PFSK-1 (cell line): ENCODE results near the gene CRIP1.

Source experiments
- FOXP2 ChIP-seq: optimal IDR thresholded peaks from 2 replicates; pipeline ENCODE3; 2011; ENCODE audit warnings: borderline replicate concordance, control low read depth, inconsistent platforms; ENCODE audit not compliant: insufficient read depth; ENCODE audit errors: extremely low read length, extremely low read depth
- POLR2AphosphoS5 ChIP-seq: IDR thresholded peaks from 2 replicates; pipeline ENCODE4 v1.6.1; 2012; ENCODE audit warnings: low read depth, mild to moderate bottlenecking, control low read depth, low read length, moderate library complexity
- SIN3A ChIP-seq: IDR thresholded peaks from 2 replicates; pipeline ENCODE4 v1.6.1; 2012; ENCODE audit warnings: mild to moderate bottlenecking, low read length, moderate library complexity, borderline replicate concordance; ENCODE audit not compliant: insufficient read depth
- TAF1 ChIP-seq: IDR thresholded peaks from 2 replicates; pipeline ENCODE4 v1.6.1; 2012; ENCODE audit warnings: low read length, control low read depth, borderline replicate concordance; ENCODE audit not compliant: insufficient read depth
- TF ChIP-seq, protein P1 (sequence below), 2 experiments: IDR thresholded peaks; 2 replicates each; pipeline versions ENCODE4 v1.6.1 to v1.8.0; 2011 to 2012; ENCODE audit warnings: low read depth in 2 of 2, low read length in 2 of 2, control low read depth in 1 of 2, inconsistent platforms in 1 of 2, mild to moderate bottlenecking in 1 of 2, moderate library complexity in 1 of 2; ENCODE audit not compliant: insufficient read depth in 1 of 2

Gene CRIP1

DNA sequence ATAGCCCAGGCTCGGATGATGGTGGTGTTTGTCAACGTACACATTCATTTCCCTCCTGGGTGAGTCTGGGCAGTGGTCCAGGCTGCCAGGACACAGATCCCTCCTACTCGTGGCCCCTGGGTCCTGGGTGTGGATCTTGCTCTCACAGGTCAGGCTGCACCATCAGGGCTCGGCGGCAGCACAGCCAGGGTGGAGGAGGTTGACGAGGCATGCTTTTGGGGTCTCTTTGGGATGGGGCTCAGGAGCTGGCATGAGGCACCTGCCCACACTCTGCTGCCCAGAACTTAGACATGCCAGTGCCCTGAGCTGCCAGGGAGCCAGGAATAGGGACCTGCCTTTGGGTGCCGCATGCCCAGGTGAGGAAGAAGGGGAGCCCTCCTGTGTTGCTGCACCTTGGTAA lies 49.4 kb downstream of the CRIP1 start:
- TF ChIP-seq TAF1: no peak
- no peak for TF ChIP-seq POLR2AphosphoS5
- TF ChIP-seq, protein P1, sequence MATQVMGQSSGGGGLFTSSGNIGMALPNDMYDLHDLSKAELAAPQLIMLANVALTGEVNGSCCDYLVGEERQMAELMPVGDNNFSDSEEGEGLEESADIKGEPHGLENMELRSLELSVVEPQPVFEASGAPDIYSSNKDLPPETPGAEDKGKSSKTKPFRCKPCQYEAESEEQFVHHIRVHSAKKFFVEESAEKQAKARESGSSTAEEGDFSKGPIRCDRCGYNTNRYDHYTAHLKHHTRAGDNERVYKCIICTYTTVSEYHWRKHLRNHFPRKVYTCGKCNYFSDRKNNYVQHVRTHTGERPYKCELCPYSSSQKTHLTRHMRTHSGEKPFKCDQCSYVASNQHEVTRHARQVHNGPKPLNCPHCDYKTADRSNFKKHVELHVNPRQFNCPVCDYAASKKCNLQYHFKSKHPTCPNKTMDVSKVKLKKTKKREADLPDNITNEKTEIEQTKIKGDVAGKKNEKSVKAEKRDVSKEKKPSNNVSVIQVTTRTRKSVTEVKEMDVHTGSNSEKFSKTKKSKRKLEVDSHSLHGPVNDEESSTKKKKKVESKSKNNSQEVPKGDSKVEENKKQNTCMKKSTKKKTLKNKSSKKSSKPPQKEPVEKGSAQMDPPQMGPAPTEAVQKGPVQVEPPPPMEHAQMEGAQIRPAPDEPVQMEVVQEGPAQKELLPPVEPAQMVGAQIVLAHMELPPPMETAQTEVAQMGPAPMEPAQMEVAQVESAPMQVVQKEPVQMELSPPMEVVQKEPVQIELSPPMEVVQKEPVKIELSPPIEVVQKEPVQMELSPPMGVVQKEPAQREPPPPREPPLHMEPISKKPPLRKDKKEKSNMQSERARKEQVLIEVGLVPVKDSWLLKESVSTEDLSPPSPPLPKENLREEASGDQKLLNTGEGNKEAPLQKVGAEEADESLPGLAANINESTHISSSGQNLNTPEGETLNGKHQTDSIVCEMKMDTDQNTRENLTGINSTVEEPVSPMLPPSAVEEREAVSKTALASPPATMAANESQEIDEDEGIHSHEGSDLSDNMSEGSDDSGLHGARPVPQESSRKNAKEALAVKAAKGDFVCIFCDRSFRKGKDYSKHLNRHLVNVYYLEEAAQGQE (IDR thresholded peaks at IDR 0.05; ENCODE audit: insufficient read depth in 1 of 2, low read depth in 2 of 2, low read length in 2 of 2): no peak

DNA sequence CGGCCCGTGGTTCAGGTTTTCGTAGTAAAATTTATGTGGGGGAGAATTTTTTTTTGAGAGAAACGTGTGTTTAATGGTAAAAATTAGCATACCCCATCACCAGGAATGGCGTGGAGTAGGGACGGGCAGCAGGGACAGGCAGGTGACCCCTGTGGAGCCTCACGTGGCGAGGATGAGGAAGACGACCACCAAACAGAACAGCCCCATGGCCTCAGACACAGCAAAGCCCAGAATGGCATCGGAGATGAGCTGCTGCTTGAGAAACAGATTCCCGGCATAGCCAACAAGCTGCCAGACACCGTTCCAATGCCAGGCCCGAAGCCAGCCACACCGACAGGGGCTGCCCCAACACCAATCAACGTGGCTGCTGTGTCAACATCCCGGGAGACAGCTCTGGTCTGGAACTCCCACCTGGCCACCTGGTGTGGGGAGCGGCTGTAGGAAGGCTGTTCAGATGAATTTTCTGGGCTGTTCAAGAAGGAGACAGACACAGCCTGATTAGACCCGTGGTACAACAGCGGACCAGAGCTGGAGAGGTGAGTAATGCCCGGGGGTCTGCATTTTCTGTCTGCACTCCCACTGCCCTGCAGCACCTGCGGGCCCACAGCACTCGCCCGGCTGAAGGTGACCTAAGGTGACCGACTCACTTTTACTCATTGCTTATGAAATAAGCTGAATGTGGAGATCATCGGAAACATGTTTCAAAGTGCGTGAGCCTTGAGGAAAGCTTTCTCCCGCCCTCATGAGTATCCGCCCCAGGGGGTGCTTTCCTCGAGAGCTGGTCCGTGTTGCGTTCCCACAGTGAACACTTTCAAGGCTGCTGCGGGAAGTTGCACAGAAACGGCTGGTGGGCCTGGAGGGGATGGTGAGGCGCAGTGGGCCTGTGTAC lies 50.2 kb downstream of the CRIP1 start:
- TF ChIP-seq TAF1 (no peak), POLR2AphosphoS5 (no peak), SIN3A (no peak), FOXP2 (no peak)
- TF ChIP-seq, protein P1 (IDR thresholded peaks at IDR 0.05; ENCODE audit: insufficient read depth in 1 of 2, low read depth in 2 of 2, low read length in 2 of 2): no peak

DNA sequence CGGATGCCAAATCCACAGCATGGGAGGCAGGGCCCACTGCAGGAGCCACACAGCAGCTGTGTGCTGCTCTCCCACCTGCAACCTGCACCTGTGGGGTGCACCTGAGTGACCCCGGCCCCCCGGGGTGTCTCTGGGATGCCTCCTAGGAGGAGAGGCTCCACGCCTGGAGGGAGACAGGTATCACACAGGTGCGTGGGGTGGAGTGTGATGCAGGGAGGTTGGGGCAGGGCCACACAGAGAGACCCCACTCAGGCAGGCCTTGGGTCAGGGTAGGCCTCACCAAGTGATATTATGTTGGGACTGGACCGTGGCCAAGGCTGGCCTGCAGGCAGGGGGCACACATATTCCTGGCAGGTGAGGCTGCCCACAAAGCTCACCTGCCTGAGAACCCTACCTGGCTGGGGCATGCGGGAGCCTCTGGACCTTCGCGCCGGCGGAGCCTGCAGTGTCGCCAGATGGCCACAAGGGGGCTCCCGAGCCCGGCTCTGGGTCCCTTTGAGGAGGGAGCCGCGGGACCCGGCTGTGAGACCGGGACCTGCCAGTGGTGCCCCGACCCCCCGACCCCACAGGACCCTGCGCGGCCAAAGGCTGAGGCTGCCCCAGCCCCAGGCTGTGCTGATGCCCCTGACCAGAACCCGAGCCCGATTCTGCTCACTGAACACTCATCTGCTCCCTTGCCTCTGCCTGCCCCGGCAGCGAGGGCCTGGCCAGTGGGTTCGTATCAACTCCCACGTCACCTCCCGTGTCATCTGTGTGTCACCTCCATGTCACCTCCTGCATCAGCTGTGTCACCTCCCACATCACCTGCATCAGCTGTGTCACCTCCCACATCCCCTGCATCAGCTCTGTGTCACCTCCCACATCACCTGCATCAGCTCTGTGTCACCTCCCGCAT lies 51.1 kb downstream of the CRIP1 start:
- TF ChIP-seq SIN3A: no peak
- TF ChIP-seq, protein P1 (IDR thresholded peaks at IDR 0.05; ENCODE audit: insufficient read depth in 1 of 2, low read depth in 2 of 2, low read length in 2 of 2): no peak
- no peak for TF ChIP-seq FOXP2
- TF ChIP-seq POLR2AphosphoS5: no peak
- no peak for TF ChIP-seq TAF1
